Activated CD4-positive, CD25-positive, alpha-beta regulatory T cell treated with anti-CD3 and anti-CD28 coated beads, Interleukin-2, amount 50 U/mL, for 24 hours (primary cell): Measurements from ENCODE around the gene NUDT14.

Experiments
- ATAC-seq, 2 donors: fragments of 150-1000 bp; cut with Tn5 transposase; one replicate each; pipeline ENCODE4 v1.10.0; 2021; ENCODE audit warnings: mild to moderate bottlenecking in 1 of 2, moderate library complexity in 1 of 2

The NUDT14 gene

DNA sequence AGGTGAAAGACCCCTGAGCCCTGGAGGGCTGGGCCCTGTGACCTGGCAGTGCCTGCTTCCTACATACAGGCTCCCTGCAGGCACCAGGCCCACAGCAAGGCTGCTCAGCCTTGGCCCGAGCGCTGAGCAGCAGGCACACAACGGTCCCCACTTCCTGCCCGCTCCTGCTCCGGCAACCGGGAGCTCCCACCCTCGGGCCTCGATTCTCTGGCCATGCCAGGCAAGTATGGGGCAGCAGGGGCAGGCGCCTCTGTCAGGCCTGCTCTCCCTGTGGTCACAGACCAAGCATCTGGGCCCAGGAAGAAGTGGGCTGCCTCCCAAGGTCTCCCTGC lies 30.6 kb upstream of the NUDT14 start:
- no peak for ATAC-seq

- ATAC-seq, result no peak
Observed at GRCh38 chr14:105211086-105211757, 30.1 kb upstream of the NUDT14 start.

DNA sequence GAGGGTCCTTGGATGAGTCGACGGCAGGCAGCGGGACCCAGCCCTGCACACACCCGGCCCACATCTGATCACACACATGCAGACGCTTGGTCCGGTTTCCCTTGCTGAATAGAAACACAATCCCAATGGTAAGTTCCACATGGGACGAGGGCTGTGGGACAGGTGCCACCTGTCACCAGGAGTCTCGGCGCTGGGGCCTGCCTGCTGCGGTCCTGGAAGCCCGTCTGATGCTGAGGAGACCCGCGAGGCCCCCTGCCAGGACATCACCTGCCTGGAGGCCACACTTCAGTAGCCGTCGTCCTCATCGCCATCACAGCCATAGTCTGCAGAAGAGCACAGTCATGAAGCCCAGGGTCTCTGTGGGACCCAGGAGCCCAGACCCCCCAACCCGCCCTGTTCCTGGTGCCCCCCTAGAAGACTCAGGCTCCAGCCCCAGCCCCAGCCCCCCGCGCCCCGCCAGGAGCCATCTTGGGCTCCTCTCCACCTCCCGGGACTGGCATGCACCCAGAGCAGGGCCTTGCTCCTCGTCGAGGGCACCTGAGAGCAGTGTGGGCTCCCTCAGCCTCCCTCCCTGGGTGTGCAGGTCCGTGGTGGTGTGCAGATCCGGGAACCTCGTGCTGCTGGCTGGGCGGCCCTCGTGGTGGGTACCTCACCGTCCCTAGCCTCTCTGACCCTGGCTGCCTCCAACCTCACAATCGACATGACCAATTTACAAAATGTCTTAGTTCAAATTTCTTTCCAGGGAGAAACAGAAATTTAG lies 29.3 kb upstream of the NUDT14 start:
- ATAC-seq, result no peak

DNA sequence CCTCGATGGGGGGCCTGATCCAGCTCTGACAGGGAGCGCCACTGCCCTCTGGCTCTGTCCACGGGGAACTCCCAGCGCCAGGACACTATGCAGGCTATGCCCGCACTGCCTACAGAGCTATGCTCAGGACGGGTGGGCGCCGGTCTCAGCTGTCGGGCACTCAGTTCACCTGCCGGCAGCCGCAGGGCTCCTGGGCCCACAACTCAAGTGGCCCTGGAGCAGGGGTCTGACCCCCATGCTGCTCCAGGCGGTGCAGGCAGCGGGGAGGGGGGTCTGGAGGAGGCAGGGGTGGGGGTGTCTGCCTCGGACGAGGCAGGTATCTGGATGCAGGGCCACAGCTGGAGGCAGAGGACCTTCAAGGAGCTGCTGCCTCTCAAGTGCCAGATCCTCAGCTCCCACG lies 28.5 kb upstream of the NUDT14 start:
- ATAC-seq, result no peak

GRCh38 chr14:105209091-105209490 lies 28.0 kb upstream of the NUDT14 start:
- no peak for ATAC-seq

GRCh38 chr14:105208738-105209075 lies 27.6 kb upstream of the NUDT14 start:
- no peak for ATAC-seq

GRCh38 chr14:105207996-105208737 lies 27.1 kb upstream of the NUDT14 start:
- no peak for ATAC-seq

DNA sequence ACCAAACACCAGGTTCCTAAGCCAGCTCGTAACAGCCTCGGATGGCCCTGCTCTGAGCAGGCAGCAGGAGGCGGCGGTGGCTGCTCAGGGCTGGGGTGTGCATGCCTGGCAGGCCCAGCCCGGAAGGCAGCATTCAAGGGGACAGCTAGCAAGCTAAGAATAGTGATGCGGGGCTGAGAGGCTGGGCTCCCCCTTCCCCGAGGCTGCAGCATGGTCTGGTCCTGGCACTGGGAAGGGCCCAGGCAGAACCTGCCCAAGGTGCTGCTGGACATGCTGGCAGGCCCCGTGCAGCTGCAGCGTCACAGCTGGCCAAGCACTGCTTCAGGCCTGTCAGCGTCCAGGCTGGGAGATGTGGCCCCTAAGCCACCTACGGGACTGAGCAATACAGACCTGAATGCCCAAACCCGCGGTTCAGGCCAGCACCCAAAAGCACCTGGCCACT lies 26.4 kb upstream of the NUDT14 start:
- no peak for ATAC-seq

DNA sequence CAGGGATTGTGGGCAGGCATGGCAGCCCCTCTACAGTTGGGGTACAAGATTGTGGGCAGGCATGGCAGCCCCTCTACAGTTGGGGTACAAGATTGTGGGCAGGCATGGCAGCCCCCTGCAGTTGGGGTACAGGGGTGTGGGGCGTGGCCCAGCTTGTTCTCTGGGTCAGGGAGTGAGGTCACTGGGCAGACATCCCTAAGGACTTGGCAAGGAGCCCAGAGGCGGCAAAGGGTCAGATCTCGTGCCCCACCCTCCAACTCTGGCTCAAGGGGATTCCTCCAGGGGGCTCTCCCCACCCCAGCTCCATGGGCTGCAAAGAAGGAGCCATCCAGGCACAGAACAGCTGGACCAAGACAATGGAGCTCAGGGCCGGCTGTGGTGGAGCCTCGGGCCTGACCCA lies 25.8 kb upstream of the NUDT14 start:
- no peak for ATAC-seq

DNA sequence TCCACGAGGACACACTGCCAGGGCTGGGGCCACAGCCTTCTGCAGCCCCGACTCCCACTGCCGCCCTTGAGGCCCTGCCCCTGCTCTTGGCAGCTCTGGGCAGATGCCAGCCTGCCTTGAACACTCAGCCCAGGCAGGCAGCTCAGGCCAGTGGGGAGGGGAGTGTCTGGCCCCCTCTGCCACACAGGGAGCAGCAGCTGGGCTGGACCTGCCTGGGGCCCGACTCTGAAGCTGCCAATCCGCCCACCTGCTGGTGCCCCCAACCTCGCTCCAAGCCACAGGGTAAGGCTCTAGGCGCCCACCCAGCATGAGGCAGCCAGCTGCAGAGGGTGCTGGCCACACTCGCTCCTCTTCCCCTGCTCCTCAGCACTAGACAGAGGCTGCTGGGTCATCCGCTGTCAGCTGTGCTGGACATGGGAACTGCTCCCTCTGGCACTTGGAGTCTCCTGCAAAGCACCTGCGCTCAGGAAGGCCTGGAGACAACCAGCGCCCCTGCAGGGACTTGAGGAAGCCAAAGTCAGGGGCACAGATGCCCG lies 24.6 kb upstream of the NUDT14 start:
- ATAC-seq, result no peak

DNA sequence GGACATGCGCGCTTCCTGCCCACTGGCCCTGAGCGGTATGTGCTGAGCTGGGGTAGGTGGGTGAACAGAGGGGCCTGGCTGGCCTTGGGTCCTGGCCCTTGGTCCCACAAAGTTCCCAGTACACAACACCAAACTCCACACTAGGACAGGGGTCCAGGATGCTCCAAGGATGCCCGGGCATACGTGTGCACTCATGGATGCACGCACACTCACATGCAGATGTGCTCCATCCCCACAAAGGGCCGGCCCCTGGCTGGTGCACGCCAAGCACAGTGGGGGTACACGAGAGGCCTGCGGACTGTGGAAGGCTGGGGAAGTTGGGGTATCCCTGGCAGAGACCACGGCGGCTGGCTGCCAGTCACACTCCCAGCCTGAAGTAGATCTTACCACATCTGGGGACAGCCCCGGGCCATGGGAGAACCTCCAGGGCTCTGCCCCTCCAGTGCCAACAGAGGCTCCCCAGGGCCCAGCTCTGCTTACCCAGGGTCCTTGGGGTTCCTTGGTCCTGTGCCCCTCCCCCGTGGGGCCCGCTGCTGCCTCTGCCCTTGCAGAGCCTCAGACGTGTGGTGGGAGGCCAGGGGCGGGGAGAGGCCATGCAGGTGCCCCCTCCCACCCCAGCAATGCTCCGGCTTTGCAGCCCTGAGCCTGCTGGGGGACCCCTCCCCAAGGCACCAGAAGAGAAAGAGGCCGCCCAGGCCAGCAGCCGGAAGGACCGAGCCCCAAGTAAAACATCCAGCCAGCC lies 24.0 kb upstream of the NUDT14 start:
- no peak for ATAC-seq

DNA sequence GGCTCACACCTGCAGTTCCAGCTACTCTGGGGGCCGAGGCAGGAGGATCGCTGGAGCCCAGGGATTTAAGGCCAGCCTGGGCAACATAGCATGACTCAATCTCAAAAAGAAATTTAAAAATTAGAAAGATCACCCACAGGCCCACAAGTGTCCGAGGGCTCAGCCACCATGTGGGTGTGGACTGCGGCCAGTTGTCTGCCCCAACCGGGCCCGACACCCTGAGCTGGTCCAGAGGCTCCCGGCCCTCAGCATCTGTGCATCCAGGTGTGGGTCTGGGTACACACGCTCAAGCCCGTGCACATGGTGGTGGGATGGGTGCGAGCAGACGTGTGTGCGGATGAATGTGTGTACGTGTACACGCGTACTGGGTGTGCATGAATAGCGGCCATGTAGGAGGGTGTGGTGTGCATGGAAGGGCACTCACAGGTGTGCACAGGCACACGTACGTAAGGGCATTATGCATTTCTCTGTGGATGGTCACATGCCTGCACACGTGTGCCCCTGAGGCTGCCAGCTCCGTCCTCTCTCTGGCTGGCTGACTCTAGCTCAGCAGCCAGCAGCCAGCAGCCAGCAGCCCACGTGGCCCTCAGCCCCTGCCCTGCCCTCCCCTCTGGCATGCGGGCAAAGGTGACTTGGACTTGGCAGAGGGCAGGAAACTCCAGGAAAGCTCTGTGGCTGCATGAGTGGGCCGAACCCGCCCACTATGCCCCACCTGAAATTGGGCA lies 23.3 kb upstream of the NUDT14 start:
- ATAC-seq, result no peak

GRCh38 chr14:105203701-105204100 lies 22.6 kb upstream of the NUDT14 start:
- ATAC-seq, result no peak

DNA sequence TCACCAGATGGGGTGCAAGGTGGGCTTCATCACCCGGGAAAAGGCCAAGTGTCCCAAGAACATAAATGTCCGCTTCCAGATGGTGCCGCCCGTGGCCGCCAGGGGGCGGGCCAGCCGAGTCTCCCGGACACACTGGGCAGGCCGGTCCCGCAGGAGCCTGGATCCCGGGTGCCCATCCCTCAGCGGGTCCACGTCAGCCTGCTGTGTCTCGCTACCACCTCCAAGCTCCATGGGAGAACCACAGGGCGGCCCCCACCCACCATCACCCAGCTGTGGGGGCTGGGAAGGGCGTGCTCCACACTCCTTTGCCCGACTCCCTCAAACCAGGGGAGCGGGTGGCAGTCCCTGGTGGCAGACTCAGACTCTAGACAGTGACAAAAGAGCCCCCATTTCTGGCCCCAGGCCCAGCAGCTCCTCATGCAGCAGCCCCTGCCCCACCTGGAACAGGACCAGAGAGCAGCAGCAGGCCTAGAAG lies 22.0 kb upstream of the NUDT14 start:
- ATAC-seq, result peak; percentile 53

- peak; percentile 29 to 31 for ATAC-seq
Observed at GRCh38 chr14:105201925-105202513, 20.9 kb upstream of the NUDT14 start.

- no peak for ATAC-seq
Observed at GRCh38 chr14:105201156-105201924, 20.2 kb upstream of the NUDT14 start.

DNA sequence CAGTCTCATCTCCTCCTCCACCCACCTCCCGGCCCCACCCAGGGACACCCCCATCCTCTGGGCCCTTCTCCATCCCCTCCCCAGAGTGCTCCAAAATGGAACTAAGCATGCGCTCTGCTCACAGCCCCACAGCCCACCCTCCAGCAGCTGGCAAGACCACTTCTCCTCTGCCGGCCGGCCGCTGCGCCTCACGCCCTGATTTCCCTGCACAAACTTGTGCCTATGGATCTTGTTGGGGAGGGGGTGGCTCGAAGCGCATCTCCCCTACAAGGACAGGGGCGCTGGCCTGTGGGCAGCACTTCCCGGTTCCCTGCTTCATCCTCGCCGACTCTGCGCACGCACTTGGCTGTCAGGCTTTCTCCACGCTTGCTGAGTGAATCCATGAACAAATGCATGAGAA lies 19.5 kb upstream of the NUDT14 start:
- no peak for ATAC-seq

- ATAC-seq, result no peak
Observed at GRCh38 chr14:105200074-105200473, 19.0 kb upstream of the NUDT14 start.

GRCh38 chr14:105199093-105199492 lies 18.0 kb upstream of the NUDT14 start:
- ATAC-seq, result no peak

GRCh38 chr14:105198588-105198987 lies 17.5 kb upstream of the NUDT14 start:
- ATAC-seq, result no peak

DNA sequence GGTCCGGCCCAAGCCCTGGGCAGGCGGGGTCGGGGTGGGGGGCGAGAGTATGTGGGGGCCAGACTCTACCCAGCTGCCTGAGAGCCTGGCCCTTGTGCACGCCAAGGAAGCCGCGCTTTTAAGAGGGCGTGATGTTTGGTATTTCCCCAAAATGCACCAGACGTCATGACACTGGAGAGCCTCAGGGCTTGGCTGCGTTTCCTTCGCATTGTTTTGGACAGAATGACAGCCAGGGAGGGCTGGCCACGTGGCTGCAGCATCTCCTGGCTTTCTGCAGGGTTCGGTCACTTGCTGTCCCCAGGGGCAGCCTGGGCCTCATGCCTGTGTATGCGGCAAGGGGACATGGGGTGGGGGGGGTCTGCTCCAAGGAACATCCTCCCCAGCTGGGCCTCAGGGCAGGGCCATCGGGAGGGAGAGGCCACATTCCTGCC lies 16.1 kb upstream of the NUDT14 start:
- peak in 1 of 2 donors; percentile 6 for ATAC-seq
